Right lobe of liver (tissue), 4 donors: ENCODE data around the gene RAD50.

Experiments used
- POLR2A ChIP-seq: fragments of 450-650 bp; IDR thresholded peaks from one replicate; pipeline ENCODE4 v1.6.1; 2017; ENCODE audit warnings: antibody characterized with exemption, mild to moderate bottlenecking
- TF ChIP-seq, protein P1 (sequence below), 4 donors: fragments of 200-600 bp in 3 of 4; fragments of 450-650 bp in 1 of 4; IDR thresholded peaks; one replicate each; pipeline versions ENCODE4 v1.5.1 to v1.8.0; 2016 to 2022; ENCODE audit warnings: antibody characterized with exemption in 4 of 4, mild to moderate bottlenecking in 2 of 4
- donor health status: DM: no; HTN: no; CAD: no.
- donor health status: DM: no; HTN: no; CAD: no.
- donor health status: DM: no; HTN: yes; CAD: no.

DNA sequence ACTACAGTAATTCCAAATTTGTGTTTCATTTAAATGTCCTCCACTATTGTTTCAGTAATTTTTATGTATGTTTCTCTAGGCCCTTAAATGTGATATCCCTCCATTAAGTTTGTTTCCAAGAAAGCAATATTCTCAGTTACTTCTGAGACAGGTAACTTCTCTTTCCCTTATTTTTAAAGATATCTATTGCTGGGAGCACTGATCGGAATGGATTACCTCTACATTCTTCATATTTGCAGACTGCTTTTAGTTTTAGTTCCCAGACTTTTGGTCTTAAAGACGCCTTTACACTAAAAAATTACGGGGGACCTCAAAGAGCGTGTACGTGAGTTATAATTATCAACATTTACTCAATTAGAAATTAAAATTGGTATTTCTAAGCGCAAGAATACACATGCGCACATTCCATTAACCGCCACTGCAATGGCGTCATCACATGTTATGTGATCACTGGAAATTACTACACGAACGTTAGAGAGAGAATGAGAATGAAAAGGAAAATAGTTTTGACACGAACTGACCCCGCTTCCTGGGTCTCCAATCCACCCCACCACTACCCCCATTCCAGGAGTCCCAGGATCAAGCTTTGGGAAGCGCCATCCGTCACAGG is 519 bp upstream of the RAD50 start:
- TF ChIP-seq, protein P1, sequence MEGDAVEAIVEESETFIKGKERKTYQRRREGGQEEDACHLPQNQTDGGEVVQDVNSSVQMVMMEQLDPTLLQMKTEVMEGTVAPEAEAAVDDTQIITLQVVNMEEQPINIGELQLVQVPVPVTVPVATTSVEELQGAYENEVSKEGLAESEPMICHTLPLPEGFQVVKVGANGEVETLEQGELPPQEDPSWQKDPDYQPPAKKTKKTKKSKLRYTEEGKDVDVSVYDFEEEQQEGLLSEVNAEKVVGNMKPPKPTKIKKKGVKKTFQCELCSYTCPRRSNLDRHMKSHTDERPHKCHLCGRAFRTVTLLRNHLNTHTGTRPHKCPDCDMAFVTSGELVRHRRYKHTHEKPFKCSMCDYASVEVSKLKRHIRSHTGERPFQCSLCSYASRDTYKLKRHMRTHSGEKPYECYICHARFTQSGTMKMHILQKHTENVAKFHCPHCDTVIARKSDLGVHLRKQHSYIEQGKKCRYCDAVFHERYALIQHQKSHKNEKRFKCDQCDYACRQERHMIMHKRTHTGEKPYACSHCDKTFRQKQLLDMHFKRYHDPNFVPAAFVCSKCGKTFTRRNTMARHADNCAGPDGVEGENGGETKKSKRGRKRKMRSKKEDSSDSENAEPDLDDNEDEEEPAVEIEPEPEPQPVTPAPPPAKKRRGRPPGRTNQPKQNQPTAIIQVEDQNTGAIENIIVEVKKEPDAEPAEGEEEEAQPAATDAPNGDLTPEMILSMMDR (IDR thresholded peaks at IDR 0.05), result no peak
- TF ChIP-seq POLR2A, result no peak
